H1 (cell line): Measurements from ENCODE around the gene PCDH18. TPM values are rescaled to one million over a fixed set of nuclear protein-coding genes. Genes with fewer than 3 reads are reported as not detected.

ENCODE experiments used
- CTCF ChIA-PET: fragments of 300-600 bp; sonication (Branson Sonifier 250); formaldehyde crosslinking; loops from one replicate; lab custom pipeline; 2021; ENCODE audit not compliant: partially characterized antibody; lab: Charles Lee
- POLR2A ChIA-PET: fragments of 300-600 bp; sonication (Branson Sonifier 250); formaldehyde crosslinking; loops from one replicate; lab custom pipeline; 2021; ENCODE audit warnings: inconsistent platforms; ENCODE audit not compliant: partially characterized antibody; lab: Charles Lee
- DNase-seq, 2 experiments: peaks; one replicate each; pipeline versions ENCODE4 v3.0.0 to v3.0.0-alpha.2; 2010 to 2022; ENCODE audit warnings: low spot score in 2 of 2, low read depth in 1 of 2, mixed read lengths in 1 of 2
- FAIRE-seq: peaks from 2 replicates; lab custom pipeline; 2011; peaks lifted over from hg19 to GRCh38; lab: Jason Lieb, UNC
- H2AFZ ChIP-seq: 2 replicates; pipeline ENCODE4 v1.8.1; 2012; ENCODE audit warnings: low read length, inconsistent platforms
- H2AK5ac ChIP-seq: 2 replicates; pipeline ENCODE4 v1.6.1; 2013; ENCODE audit warnings: low read depth, low read length
- H2BK120ac ChIP-seq: replicated peaks from 2 replicates; pipeline ENCODE3; 2013; ENCODE audit warnings: low read depth, low read length, inconsistent platforms
- H2BK12ac ChIP-seq: 2 replicates; pipeline ENCODE4 v1.6.1; 2013; ENCODE audit warnings: low read depth, low read length
- H2BK15ac ChIP-seq: 2 replicates; pipeline ENCODE4 v1.6.1; 2013; ENCODE audit warnings: low read length
- H2BK20ac ChIP-seq: 2 replicates; pipeline ENCODE4 v1.6.1; 2013; ENCODE audit warnings: low read length
- H2BK5ac ChIP-seq: 2 replicates; pipeline ENCODE4 v1.6.1; 2013; ENCODE audit warnings: low read depth, low read length
- H3K14ac ChIP-seq: 2 replicates; pipeline ENCODE4 v1.6.1; 2013; ENCODE audit warnings: inconsistent platforms; ENCODE audit not compliant: insufficient read length
- H3K18ac ChIP-seq: 2 replicates; pipeline ENCODE4 v1.6.1; 2013; ENCODE audit warnings: low read length; ENCODE audit errors: extremely low read depth
- H3K23ac ChIP-seq: 2 replicates; pipeline ENCODE4 v1.6.1; 2013; ENCODE audit warnings: inconsistent platforms; ENCODE audit not compliant: insufficient read length
- H3K23me2 ChIP-seq: 2 replicates; pipeline ENCODE4 v1.6.1; 2013; ENCODE audit warnings: low read depth, low read length
- H3K27ac ChIP-seq: 2 replicates; pipeline ENCODE4 v1.6.1; 2011; ENCODE audit warnings: low read depth, low read length, inconsistent platforms
- H3K27me3 ChIP-seq, 4 experiments: replicated peaks in 1 of 4; 1 replicate in 1 of 4; 2 replicates in 3 of 4; pipeline versions ENCODE4 v1.6.1 to v1.8.1; 2011 to 2013; ENCODE audit warnings: low read length in 3 of 4, mild to moderate bottlenecking in 3 of 4, inconsistent platforms in 2 of 4, mixed read lengths in 2 of 4, moderate library complexity in 1 of 4; ENCODE audit not compliant: control insufficient read depth in 3 of 4, insufficient read depth in 3 of 4; ENCODE audit errors: extremely low read depth in 1 of 4
- H3K36me3 ChIP-seq, 4 experiments: 2 replicates each; pipeline versions ENCODE4 v1.6.1 to v1.8.1; 2011 to 2013; ENCODE audit warnings: mild to moderate bottlenecking in 4 of 4, low read length in 3 of 4, moderate library complexity in 2 of 4, control low read depth in 1 of 4, inconsistent platforms in 1 of 4; ENCODE audit not compliant: insufficient read depth in 4 of 4, control insufficient read depth in 2 of 4
- H3K4ac ChIP-seq: replicated peaks from 2 replicates; pipeline ENCODE3; 2013; ENCODE audit warnings: low read length, low read depth, mixed read lengths, inconsistent platforms; ENCODE audit not compliant: insufficient read length
- H3K4me1 ChIP-seq, 4 experiments: replicated peaks in 1 of 4; 1 replicate in 1 of 4; 2 replicates in 3 of 4; pipeline versions ENCODE4 v1.6.1 to v1.8.1; 2011 to 2013; ENCODE audit warnings: low read length in 3 of 4, inconsistent platforms in 2 of 4, mixed read lengths in 1 of 4; ENCODE audit not compliant: insufficient read depth in 4 of 4, control insufficient read depth in 3 of 4
- H3K4me2 ChIP-seq, 2 experiments: 2 replicates each; pipeline versions ENCODE4 v1.6.1 to v1.8.1; 2011 to 2013; ENCODE audit warnings: low read depth in 2 of 2, low read length in 2 of 2, control low read depth in 1 of 2, inconsistent platforms in 1 of 2, mild to moderate bottlenecking in 1 of 2; ENCODE audit not compliant: insufficient read depth in 1 of 2
- H3K4me3 ChIP-seq, 4 experiments: fragments of 200-600, 300-600 bp in 1 of 4; sonication (generic), shearing (Covaris generic), sonication (Bioruptor Twin) in 1 of 4; 2 replicates each; pipeline versions ENCODE4 v1.5.1 to v1.8.1; 2011 to 2016; ENCODE audit warnings: low read length in 4 of 4, low read depth in 3 of 4, control low read depth in 2 of 4, inconsistent platforms in 2 of 4, mild to moderate bottlenecking in 2 of 4, mixed read lengths in 1 of 4, moderate library complexity in 1 of 4; ENCODE audit not compliant: insufficient read depth in 2 of 4; ENCODE audit errors: extremely low read depth in 1 of 4
- H3K56ac ChIP-seq: replicated peaks from 2 replicates; pipeline ENCODE3; 2013; ENCODE audit warnings: low read depth, mild to moderate bottlenecking, mixed read lengths, low read length, inconsistent platforms; ENCODE audit not compliant: insufficient read length
- H3K79me1 ChIP-seq: 2 replicates; pipeline ENCODE4 v1.6.1; 2013; ENCODE audit warnings: low read depth, low read length, control low read depth
- H3K79me2 ChIP-seq, 2 experiments: 2 replicates each; pipeline versions ENCODE4 v1.6.1 to v1.8.1; 2012 to 2013; ENCODE audit warnings: low read length in 2 of 2, mild to moderate bottlenecking in 2 of 2, inconsistent platforms in 1 of 2; ENCODE audit not compliant: insufficient read depth in 2 of 2, control insufficient read depth in 1 of 2
- H3K9ac ChIP-seq, 4 experiments: replicated peaks in 1 of 4; 1 replicate in 1 of 4; 2 replicates in 3 of 4; pipeline versions ENCODE4 v1.6.1 to v1.8.1; 2011 to 2013; ENCODE audit warnings: low read depth in 3 of 4, low read length in 3 of 4, control low read depth in 2 of 4, mild to moderate bottlenecking in 2 of 4, moderate library complexity in 2 of 4, inconsistent platforms in 1 of 4; ENCODE audit errors: extremely low read depth in 1 of 4
- H3K9me3 ChIP-seq, 2 experiments: 2 replicates each; pipeline versions ENCODE4 v1.6.1 to v1.8.1; 2012 to 2013; ENCODE audit warnings: mild to moderate bottlenecking in 2 of 2, moderate library complexity in 2 of 2, control low read depth in 1 of 2, inconsistent platforms in 1 of 2, low read depth in 1 of 2, low read length in 1 of 2, mixed read lengths in 1 of 2; ENCODE audit not compliant: insufficient read depth in 2 of 2
- H4K20me1 ChIP-seq, 2 experiments: replicated peaks in 1 of 2; 2 replicates each; pipeline versions ENCODE3 to v1.8.1; 2011 to 2013; ENCODE audit warnings: inconsistent platforms in 2 of 2, low read length in 2 of 2, mild to moderate bottlenecking in 1 of 2; ENCODE audit not compliant: insufficient read depth in 2 of 2, control insufficient read depth in 1 of 2
- H4K5ac ChIP-seq: 2 replicates; pipeline ENCODE4 v1.6.1; 2013; ENCODE audit warnings: low read length, low read depth, mixed read lengths, inconsistent platforms; ENCODE audit not compliant: insufficient read length
- H4K8ac ChIP-seq: 2 replicates; pipeline ENCODE4 v1.8.0; 2013; ENCODE audit warnings: mild to moderate bottlenecking, moderate library complexity, low read length, inconsistent platforms; ENCODE audit not compliant: insufficient read depth; ENCODE audit errors: extremely low read depth
- H4K91ac ChIP-seq: replicated peaks from 2 replicates; pipeline ENCODE3; 2013; ENCODE audit warnings: low read length, mixed read lengths, inconsistent platforms; ENCODE audit not compliant: insufficient read length
- CEBPB ChIP-seq: IDR thresholded peaks from 2 replicates; pipeline ENCODE4 v1.6.1; 2012; ENCODE audit warnings: low read depth, low read length
- RFX5 ChIP-seq: IDR thresholded peaks from 2 replicates; pipeline ENCODE4 v1.6.1; 2011; ENCODE audit warnings: low read depth, low read length, improper control_type of control experiment, borderline replicate concordance
- RNF2 ChIP-seq: fragments of 200-900, 300-1000 bp; sonication (generic); IDR thresholded peaks from 2 replicates; pipeline ENCODE4 v1.7.1; 2016; ENCODE audit warnings: borderline replicate concordance, low read depth, mild to moderate bottlenecking, antibody characterized with exemption, low read length; ENCODE audit not compliant: poor library complexity, severe bottlenecking; ENCODE audit errors: missing control alignments
- RXRA ChIP-seq: IDR thresholded peaks from 2 replicates; pipeline ENCODE4 v1.6.1; 2011; ENCODE audit warnings: low read depth, mild to moderate bottlenecking, low read length, moderate library complexity; ENCODE audit not compliant: insufficient read depth
- SP2 ChIP-seq: IDR thresholded peaks from 2 replicates; pipeline ENCODE4 v1.6.1; 2012; ENCODE audit warnings: mild to moderate bottlenecking, low read length, inconsistent platforms
- TAF1 ChIP-seq: IDR thresholded peaks from 2 replicates; pipeline ENCODE4 v1.6.1; 2011; ENCODE audit warnings: mild to moderate bottlenecking, low read depth, low read length
- TAF7 ChIP-seq: optimal IDR thresholded peaks from 2 replicates; pipeline ENCODE3; 2011; ENCODE audit warnings: low read depth, mild to moderate bottlenecking, inconsistent platforms, low read length, moderate library complexity, borderline replicate concordance
- TCF12 ChIP-seq: IDR thresholded peaks from 2 replicates; pipeline ENCODE4 v1.6.1; 2011; ENCODE audit warnings: low read depth, mild to moderate bottlenecking, low read length
- WGBS, 2 experiments: shearing (Covaris generic) in 1 of 2; methylation state at CpG; one replicate each; pipeline versions ENCODE4 v1.1.6 to v1.1.7; 2013 to 2015; ENCODE audit warnings: low lambda C conversion rate in 2 of 2, mixed read lengths in 2 of 2, inconsistent platforms in 1 of 2, low coverage in 1 of 2, missing lambda C conversion rate in 1 of 2; ENCODE audit not compliant: insufficient replicate concordance in 2 of 2, insufficient coverage in 1 of 2, insufficient read length in 1 of 2; ENCODE audit errors: extremely low coverage in 1 of 2, missing lambda C conversion rate in 1 of 2; 5-methylcytosine and 5-hydroxymethylcytosine counted together
- polyA plus RNA-seq, 7 experiments: library from polyadenylated mRNA; depleted of rRNA in 3 of 7; stranded (reverse) in 5 of 7; unstranded in 2 of 7; fragments of >200 nt in 5 of 7; fragments of 200-250 nt in 2 of 7; gene quantifications; 1 replicate in 5 of 7; 2 replicates in 1 of 7; 4 replicates in 1 of 7; pipeline versions ENCODE4 v1.2.1 to v1.2.3, GENCODE V29; 2011 to 2013; ENCODE audit warnings: missing spikeins in 2 of 7, mixed read lengths in 2 of 7
- total RNA-seq: library from RNA; stranded (reverse); fragmentation: NEBNext Ultra II Directional; extraction: Animal tissue kit (Norgen Biotek cat#: 25700); gene quantifications from 2 replicates; pipeline ENCODE4 v1.2.1, GENCODE V29; 2021

Gene PCDH18
- total and polyA plus RNA-seq, 2 of the 8 experiments (the other 6 are each of a cell fraction or from before 2014, with no cell fraction given), result 28.8 to 41.8 TPM

GRCh38 chr4:137576446-137576845 lies 44.2 kb upstream of the PCDH18 start:
- Histone ChIP-seq H3K79me2 (no peaks in the 10 kb centered on the region), H3K56ac (no peak overlapping the region), H2BK20ac (no peak overlapping the region), H3K23ac (no peak overlapping the region), H4K5ac (no peak overlapping the region), H3K79me1 (no peaks in the 10 kb centered on the region), H2BK15ac (no peak overlapping the region), H3K4me1 (peaks cover 0 to 2% (median 0%) of the 10 kb centered on the region in 4 experiments; a peak in 1 of 7 replicates), H2AFZ (no peak overlapping the region; the same call in 1 of the 2 replicates), H3K4me2 (no peak overlapping the region), H3K4me3 (no peak overlapping the region), H3K18ac (no peak overlapping the region), H2BK5ac (no peak overlapping the region), H2BK120ac (no peak overlapping the region), H3K4ac (no peak overlapping the region), H3K27ac (no peak overlapping the region), H4K20me1 (no peaks in the 10 kb centered on the region), H3K36me3 (no peaks in the 10 kb centered on the region), H2AK5ac (no peak overlapping the region), H4K91ac (no peak overlapping the region), H3K9ac (no peak overlapping the region), H4K8ac (no peak overlapping the region), H3K23me2 (no peaks in the 10 kb centered on the region), H3K9me3 (no peaks in the 10 kb centered on the region), H3K27me3 (no peaks in the 10 kb centered on the region), H3K14ac (no peak overlapping the region), H2BK12ac (no peak overlapping the region)
- ChIA-PET POLR2A (no interaction called here), CTCF (interaction anchor here (0.6 to 0.7 kb wide), 2 partner anchors 8 to 514 kb away, joined by 3 to 4 read pairs; no protein-coding TSS in a partner anchor)
- FAIRE-seq, result no peak
- WGBS, 2 experiments, result 45% methylated on average over 1 of the region's 1 CpG; no CpG with 5 or more reads in 1 of the 2 experiments
- no peak for DNase-seq
- TF ChIP-seq RFX5, result no peak
- no peak for TF ChIP-seq TCF12
- TF ChIP-seq CEBPB, result no peak
- TF ChIP-seq TAF7, result no peak
- TF ChIP-seq RXRA, result no peak
- no peak for TF ChIP-seq TAF1
- no peak for TF ChIP-seq SP2
- no peak for TF ChIP-seq RNF2
